DMS79 (cell line): Measurements from ENCODE around the gene NARF.
"Not testable (repeated sequence)": the region's sequence is repeated elsewhere in the genome, so short reads cannot be mapped to it uniquely, and the experiment has no call there.

ENCODE experiments used
- DNase-seq: peaks from one replicate; lab custom pipeline; 2025; lab: John Stamatoyannopoulos, UW

NARF gene

DNA sequence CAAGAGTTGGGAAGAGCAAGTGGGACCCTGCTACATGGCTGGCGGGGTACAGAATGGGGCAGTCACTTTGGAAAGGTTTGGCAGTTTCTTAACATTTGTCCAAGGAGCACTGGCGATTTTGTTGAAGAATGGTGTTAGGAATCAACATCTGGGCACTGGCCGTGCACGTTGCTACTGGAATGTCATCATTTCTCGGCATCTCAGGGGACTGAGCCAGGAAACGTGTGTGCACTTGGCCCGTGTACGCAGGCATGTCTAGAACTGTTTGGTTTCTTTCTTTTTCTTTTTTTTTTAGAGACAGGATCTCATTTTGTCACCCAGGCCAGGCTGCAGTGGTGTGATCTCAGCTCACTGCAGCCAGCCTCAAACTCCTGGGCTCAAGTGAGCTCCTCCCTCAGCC, 43.7 kb downstream of the NARF start:
- no peak for DNase-seq

DNA sequence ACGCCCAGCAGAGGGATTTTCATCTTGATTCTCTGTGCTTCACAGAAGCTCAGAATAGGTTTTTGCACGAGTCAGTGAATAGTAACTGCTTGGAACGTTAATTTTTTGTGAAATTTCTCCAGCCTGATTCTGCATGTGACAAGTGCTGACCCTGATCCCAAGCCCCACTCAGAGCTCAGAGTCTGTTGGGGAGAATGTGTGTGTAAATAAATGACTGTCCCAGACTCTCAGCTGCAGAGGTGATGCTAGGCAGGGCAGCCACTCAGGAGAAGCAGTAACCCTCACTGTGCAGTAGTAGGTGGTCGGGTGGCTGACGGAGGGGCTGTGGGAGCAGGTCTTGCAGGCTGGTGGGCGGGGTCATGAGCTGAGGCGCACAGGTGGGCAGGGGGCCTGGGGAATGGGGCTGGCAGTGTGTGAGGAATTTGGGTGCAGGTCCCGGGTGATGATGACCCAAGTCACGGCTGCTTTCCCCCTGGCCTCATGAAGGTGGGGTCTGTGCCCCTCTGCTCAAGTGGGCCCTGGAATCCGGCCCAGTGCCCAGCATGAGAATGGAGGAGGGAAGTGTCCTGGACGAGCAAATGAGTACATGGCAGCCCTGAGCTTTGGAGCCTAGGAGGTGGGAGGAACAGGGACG, 44.7 kb downstream of the NARF start:
- no peak for DNase-seq

DNA sequence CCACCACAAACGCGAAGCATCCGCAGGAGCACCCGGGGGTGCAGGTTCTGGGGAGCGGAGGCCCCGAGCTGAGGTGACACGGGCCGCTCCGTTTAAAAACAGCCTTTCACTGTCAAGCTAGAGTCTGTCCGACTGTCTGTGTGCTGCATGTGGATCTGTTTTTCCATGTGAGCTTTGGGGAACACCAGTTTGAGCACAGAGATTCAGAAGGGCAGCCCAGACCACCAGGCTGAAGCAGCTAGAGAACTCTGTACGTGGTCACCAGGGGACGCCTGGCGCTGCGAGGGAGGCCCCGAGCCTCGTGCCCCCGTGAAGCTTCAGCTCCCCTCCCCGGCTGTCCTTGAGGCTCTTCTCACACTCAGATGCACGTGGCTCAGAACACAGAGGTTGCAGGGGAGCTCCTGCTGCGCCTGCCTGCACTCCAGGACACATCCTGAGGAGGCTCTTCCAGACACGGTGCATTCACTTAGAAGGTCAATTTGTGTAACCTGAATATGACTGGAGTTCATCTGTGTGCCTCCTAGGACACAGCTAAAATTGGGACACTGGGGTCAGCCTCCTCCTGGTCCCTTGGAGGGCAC, 45.3 kb downstream of the NARF start:
- DNase-seq: no peak

DNA sequence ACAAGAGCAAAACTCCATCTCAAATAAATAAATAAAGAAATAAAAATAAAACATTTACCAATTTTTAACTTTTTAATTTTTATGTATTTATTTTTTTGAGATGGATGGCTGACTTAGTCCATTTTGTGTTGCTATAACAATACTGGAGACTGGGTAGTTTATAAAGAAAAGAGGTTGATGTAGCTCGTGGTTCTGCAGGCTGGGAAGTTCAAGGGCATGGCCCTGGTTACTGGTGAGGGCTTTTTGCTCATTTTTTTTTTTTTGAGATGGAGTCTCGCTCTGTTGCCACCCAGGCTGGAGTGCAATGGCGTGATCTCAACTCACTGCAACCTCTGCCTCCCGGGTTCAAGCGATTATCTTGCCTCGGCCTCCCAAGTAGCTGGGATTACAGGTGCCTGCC, 46.8 kb downstream of the NARF start:
- DNase-seq: no peak

DNA sequence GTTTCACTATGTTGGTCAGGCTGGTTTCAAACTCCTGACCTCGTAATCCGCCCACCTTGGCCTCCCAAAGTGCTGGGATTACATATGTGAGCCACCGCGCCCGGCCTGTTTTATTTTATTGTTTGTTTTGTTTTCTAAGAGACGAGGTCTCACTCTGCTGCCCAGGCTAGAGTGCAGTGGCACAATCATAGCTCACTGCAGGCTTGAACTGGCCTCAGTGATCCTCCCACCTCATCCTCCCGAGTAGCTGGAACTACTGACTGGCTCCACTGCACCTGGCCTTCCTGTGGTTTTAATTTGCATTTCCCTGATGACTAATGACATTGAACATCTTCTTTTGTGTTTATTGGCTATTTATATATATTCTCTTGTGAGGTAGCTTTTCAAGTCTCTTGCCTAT, 47.9 kb downstream of the NARF start:
- DNase-seq: not testable (repeated sequence)

DNA sequence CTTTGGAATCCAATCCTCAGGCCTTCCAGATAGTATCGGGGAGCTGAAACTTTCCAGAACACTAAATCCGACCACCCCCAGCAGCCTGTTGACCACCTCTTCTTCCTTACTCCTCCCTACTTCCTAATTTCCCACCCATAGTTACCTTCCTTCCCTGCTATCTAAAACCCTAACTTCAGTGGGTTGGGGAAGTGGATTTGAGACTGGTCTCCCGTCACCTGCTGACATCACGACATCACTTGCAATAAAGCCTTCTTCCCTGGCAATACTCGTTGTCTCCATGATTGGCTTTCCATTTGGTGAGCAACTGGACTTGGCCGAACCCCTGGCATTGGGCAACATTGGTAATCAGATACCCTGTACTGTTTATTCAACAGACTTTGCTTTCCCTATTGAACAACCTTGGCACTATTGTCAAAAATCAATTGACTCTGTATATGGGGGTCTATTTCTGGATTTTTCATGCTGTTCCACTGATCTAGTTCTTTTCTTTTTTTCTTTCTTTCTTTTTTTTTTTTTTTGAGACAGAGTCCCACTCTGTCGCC, 49.2 kb downstream of the NARF start:
- no peak for DNase-seq

DNA sequence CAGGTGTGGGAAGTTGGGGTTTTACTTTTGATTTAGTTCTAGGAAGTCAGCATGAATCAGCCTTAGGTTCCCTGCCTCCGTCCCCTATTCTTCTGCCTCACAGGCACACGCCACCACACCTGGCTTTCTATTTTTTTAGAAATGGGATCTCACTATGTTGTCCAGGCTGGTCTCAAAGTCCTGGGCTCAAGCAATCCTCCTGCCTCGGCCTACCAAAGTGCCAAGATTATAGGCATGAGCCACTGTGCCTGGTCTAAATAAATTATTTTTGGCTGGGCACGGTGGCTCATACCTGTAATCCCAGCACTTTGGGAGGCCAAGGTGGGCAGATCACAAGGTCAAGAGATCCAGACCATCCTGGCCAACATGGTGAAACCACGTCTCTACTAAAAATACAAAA, 53.1 kb downstream of the NARF start:
- not testable (repeated sequence) for DNase-seq

DNA sequence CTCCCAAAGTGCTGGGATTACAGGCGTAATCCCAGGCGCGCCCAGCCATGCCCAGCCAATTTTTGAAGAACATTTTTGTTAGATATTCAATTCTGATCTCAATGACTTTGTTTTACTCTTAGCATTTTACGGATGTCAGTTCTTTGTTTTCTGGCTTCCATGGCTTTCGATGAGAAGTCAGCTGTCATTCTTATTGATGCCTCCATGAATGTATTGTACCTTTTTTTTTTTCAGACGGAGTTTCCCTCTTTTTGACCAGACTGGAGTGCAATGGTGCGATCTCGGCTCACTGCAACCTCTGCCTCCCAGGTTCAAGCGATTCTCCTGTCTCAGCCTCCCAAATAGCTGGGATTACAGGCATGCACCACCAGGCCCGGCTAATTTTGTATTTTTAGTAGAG, 55.3 kb downstream of the NARF start:
- DNase-seq: not testable (repeated sequence)

DNA sequence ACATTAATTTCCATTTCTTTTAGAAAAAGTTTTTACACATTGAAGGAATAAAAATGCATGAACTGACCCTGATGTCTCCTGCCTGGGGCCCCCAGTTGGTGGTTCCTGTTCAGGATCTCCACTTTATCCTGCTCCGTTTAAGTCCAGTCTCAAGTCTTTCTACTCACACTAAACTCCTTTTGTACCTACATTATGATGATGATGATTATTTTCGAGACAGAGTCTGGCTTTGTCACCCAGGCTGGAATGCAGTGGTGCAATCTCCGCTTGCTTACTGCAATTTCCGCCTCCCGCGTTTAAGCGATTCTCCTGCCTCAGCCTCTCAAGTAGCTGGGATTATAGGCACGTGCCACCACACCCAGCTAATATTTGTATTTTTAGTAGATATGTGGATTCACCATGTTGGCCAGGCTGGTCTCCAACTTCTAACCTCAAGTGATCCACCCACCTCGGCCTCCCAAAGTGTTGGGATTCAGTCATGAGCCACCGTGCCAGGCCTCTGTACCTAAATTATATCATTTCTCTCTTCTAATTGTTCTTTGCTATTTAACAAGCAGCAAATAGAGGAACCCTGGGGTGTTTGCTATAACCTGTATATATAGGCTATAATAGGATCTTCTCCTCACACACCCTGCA, 58.8 kb downstream of the NARF start:
- DNase-seq: no peak

DNA sequence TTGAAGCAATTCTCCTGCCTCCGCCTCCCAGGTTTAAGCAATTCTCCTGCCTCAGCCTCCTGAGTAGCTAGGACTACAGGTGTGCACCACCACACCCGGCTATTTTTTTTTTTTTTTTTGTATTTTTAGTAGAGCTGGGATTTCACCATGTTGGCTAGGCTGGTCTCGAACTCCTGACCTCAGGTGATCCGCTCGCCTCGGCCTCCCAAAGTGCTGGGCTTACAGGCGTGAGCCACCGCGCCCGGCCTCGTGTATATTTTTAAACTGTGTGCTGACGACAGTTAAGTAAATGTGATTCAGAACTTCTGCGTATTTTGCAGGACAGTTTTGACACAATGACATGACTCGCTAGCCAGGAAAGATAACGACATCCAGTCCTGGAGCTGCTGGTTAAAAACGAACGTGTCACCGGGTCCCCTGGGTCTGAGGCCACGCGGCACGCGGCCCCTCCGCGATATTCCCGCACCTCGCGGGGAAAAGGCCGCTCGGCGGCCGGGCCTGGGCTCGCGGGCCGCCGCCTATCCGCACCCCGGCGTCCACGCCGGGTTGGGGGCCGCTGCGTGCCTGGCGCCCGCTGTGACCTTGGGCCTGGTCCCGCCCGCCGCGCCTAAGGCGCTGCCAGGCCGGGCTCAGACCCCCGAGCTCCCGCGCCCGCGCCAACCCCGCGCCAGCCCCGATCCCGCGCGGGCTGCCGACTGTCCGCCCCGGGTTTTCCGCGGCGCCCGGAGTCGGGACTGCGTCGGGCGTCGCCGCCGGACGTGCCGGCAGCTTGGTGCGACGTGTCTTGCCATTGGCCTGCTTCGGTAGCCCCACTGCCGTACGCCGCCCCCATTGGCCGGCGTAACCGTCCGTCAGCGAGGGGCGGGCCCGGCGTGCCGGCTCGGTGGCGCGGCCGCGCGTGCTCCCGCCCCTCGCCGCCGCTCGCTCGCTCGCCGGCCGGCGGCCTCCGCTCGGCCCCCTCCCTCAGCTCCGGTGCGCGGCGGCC, 60.6 kb downstream of the NARF start, which contains the start of gene FOXK2:
Gene FOXK2 (plus strand): TSS at position 907 of the 985 bp plus-strand sequence. CDS start 157 bp downstream, outside the sequence.
- DNase-seq: peak; percentile 19

DNA sequence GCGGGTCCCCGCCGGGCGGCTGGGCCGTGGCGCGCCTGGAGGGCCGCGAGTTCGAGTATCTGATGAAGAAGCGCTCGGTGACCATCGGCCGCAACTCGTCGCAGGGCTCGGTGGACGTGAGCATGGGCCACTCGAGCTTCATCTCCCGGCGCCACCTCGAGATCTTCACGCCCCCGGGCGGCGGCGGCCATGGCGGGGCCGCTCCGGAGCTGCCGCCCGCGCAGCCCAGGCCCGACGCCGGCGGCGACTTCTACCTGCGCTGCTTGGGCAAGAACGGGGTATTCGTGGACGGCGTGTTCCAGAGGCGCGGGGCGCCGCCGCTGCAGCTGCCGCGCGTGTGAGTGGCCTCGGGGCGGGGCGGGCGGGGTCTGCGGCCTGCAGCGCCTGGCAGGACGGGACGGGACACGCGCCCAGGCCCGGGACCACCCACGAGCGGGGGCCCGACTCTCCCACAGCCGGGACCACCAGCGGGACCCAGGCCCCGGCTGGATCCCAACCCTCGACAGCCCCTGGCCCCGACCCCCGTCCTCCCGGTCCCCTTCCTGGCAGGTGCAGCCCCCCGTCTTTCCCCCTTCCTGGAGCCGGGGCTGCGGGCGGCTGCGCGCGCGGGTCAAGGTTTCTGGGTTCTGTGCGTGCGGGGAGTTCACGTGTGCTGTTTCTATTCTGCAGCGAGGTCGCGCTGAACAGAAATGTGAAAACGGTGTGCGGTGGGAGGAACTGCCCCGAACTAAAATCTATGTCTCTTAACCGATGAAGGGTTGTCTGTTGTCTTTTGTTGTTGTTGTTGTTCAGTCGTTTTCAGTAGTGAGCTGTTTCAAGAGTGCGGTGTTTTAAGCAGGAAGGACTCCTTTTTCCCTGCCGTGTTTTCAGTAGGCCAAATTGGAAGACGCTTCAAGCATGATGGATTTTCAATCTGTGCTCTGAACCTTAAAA, 61.7 kb downstream of the NARF start:
- no peak for DNase-seq

DNA sequence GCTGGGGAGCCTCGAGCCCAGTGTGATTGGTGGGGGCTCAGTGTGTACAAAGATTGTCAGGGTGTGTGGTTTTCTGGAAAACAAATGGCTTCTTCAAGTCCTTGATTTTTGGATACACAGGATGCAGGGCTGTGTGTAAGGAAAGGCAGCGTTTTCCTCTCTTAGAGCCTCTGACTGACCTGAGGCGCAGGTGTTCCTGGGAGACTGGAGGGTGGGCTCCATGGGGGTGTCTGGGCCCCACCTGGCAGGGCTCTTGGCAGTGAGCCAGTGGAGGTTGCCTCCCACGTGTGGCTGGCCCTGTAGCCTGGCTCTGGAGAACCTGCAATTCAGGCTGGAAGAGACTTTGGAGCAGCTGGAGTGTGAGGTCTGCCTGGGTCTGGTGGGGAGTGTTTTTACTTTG, 66.0 kb downstream of the NARF start:
- DNase-seq: peak; percentile 38

DNA sequence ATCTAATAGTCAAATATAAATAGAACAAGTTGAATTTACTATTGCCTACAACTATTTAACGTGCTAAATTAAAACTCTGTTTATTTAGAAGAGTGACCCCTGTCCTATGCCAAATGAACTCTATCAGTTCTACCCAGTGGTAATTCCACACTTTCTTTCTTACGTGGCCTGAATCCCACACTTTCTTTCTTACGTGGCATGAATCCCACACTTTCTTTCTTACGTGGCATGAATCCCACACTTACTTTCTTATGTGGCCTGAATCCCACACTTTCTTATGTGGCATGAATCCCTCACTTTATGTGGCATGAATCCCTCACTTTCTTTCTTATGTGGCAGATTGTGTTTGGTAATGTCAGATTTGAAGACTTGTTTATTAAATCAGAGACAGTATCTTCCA, 67.2 kb downstream of the NARF start:
- no peak for DNase-seq

DNA sequence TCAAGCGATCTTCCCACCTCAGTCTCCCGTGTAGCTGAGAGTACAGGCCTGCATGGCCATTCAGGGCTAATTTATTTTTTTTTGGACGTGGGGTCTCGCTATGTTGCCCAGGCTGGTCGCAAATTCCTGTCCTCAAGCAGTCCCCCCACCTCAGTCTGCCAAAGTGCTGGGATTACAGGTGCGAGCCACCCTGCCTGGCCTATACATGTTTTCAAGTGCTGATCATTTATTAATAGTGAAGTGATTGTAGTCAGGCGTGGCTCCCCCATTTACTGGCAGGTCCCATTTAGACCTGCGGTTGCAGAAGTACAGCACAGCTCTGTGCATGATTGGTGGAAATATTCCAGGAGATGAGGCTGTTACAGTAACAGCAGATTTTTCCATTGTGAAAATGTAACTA, 69.4 kb downstream of the NARF start:
- DNase-seq: no peak

DNA sequence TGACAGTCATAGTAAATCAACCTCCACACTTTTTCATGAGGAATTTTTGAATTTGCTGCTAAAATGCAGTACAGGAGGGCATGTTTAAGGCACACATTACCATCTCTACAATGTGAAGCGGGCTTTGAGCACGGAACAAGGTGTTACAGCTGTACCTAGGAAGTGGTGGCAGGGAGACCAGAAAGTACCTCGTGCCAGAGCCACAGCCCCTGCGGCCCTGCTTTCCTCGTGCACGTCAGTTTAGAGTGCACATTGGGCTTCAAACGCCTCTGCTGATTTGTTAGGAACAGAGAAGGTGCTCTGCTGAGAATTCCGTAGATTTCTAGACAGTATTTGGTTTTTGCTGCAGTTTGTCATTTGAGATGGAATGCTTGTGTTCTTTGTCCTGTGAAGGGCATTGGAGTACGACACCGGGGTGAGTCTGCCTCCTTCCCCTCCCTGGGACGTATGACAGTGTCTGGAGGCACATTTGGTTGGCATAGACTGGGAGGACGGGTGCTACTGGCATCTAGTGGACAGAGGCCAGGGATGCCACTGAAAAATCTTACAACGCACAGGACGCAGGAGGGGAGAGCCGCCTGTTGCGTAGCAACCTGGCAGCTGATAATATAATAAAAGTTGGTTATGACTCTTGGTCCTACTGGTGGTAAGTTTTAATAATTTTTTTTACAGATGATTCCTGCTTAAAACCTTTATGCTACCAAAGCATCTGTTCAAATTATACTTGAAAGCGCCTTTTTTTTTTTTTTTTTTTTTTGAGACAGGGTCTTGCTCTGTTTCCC, 70.1 kb downstream of the NARF start:
- DNase-seq: no peak

DNA sequence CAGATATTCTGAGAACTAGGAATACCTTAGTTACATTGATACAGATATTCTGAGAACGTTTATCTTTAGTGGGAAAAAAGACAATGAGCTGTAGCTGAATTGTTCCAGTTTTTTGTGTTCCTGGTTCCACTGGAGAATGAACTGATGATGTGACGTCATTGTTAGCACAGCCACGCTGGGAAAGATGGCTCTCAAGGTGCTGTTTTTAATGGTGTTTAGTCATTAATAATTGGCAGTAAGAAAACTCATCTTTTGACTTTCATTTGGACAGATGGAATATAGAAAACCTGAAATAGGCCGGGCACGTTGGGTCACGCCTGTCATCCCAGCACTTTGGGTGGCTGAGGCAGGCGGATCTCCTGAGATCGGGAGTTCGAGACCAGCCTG, 71.4 kb downstream of the NARF start:
- no peak for DNase-seq

DNA sequence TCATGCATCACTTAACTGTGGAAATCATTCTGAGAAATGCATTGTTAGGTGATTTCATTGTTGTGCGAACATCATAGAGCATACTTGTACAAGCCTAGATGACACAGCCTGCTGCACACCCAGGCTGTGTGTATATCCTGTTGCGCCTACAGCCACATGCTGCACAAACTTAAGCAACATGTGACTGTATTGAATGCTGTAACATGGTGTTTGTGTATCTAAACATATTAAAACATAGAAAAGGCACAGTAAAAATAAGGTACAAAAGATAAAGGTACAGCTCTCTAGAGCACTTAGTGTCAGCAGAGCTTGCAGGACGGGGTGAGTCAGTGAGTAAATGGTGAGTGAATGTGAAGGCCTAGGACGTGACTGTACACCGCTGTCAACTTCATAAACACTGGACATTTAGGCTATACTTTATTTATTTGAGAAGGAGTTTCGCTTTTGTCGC, 72.9 kb downstream of the NARF start:
- no peak for DNase-seq

DNA sequence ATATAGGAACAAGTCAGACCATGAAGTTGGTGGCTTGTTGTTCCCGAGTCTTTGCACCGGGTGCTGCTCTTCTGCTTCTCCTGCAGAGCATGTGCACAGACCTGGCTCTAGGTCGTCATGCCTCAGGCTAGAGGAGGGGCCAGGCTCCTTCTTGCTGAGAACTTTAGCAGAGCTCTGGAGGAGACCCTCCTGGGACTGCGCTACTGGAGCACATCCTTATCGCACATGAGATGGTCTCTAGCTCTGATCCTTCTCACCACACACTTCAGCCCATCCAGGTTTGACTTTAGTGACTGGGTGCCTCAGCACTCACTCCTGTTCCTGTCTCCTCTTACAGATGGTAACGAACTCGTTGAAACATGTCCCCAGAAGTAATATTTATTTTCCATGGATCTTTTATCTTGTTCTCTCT, 75.9 kb downstream of the NARF start:
- no peak for DNase-seq

DNA sequence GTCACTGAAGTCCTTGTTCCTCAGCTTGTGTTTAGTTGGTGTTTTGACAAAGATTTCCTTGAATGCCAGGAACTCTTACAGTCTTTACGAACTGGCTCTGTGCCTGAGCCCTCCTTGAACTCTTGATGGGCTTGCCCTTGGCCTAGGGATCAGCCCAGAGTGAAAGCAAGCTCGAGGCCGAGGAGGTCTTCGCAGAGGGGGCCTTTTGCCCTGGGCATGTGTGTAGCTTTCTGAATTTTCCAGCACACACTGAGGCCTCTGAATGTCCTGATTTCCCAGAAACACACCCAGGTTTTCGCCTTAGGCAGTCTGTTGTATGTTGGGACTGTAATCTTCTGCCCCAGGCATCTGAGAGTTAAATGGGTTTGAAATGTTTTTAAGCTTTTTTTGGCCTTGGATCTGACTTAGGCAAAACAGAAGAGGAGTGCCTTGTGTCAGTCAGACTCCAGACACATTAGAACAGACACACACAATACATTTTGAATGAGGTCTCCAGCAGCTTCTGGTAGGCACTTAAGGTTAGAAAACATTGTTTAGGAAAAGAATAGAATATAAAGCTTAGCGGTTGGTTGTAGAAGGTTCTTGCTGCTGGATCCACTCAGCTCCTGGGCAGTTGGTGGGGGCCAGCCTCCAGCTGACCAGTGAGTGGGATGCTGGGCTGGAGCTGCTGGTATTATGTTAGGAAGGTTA, 78.1 kb downstream of the NARF start:
- DNase-seq: no peak
